Lung (tissue), 12 donors: Measurements from ENCODE around the gene PRKCA. TPM values are rescaled to one million over a fixed set of nuclear protein-coding genes. Genes with fewer than 3 reads are reported as not detected.
A peak's percentile ranks its signal among the peaks of the same experiment; 100 is the strongest.

Experiments used
- ATAC-seq: fragments of 200-7000 bp; cut with Tn5 transposase; one replicate; pipeline ENCODE4 v1.9.1; 2020; ENCODE audit warnings: moderate number of reproducible peaks; ENCODE audit not compliant: insufficient read depth, low FRiP score
- DNase-seq, 3 donors: peaks; one replicate each; pipeline ENCODE4 v3.0.0-alpha.2; 2013 to 2017
- H3K27ac ChIP-seq, 2 donors: one replicate each; pipeline ENCODE4 v1.5.1; 2013; ENCODE audit warnings: mild to moderate bottlenecking in 2 of 2, moderate library complexity in 2 of 2, control low read depth in 1 of 2, inconsistent platforms in 1 of 2, low read depth in 1 of 2, low read length in 1 of 2
- H3K27me3 ChIP-seq, 3 donors: one replicate each; pipeline ENCODE4 v1.5.1; 2013; ENCODE audit warnings: low read length in 2 of 3; ENCODE audit not compliant: control insufficient read depth in 3 of 3, insufficient read depth in 3 of 3
- H3K36me3 ChIP-seq, 4 donors: one replicate each; pipeline ENCODE4 v1.5.1; 2013; ENCODE audit warnings: low read length in 4 of 4, mild to moderate bottlenecking in 1 of 4, moderate library complexity in 1 of 4; ENCODE audit not compliant: control insufficient read depth in 4 of 4, insufficient read depth in 4 of 4
- H3K4me1 ChIP-seq, 5 donors: one replicate each; pipeline ENCODE4 v1.5.1; 2013; ENCODE audit warnings: low read length in 5 of 5, mild to moderate bottlenecking in 2 of 5, moderate library complexity in 1 of 5; ENCODE audit not compliant: control insufficient read depth in 5 of 5, insufficient read depth in 5 of 5
- H3K4me3 ChIP-seq: one replicate; pipeline ENCODE4 v1.5.1; 2013; ENCODE audit warnings: mild to moderate bottlenecking, control low read depth, moderate library complexity
- H3K9ac ChIP-seq, 2 donors: one replicate each; pipeline ENCODE4 v1.5.1; 2013; ENCODE audit warnings: low read length in 2 of 2, control low read depth in 1 of 2; ENCODE audit not compliant: insufficient read depth in 1 of 2
- H3K9me3 ChIP-seq, 4 donors: one replicate each; pipeline ENCODE4 v1.5.1; 2013; ENCODE audit warnings: low read length in 3 of 4, mild to moderate bottlenecking in 1 of 4, moderate library complexity in 1 of 4; ENCODE audit not compliant: control insufficient read depth in 4 of 4, insufficient read depth in 3 of 4
- CTCF ChIP-seq: IDR thresholded peaks from 2 replicates; pipeline ENCODE4 v1.5.1; 2012; ENCODE audit warnings: mild to moderate bottlenecking; ENCODE audit errors: control extremely low read depth, extremely low read depth
- WGBS, 2 donors: extraction: QIAGEN DNeasy Blood & Tissue Kit; methylation state at CpG; one replicate each; pipeline ENCODE4 v1.1.7; 2013; 5-methylcytosine and 5-hydroxymethylcytosine counted together
- polyA plus RNA-seq, 2 donors: library from polyadenylated mRNA; stranded (reverse); fragments of 200-250 nt; gene quantifications; one replicate each; pipeline ENCODE4 v1.2.1, GENCODE V29; 2013
- total RNA-seq, 2 donors: library from RNA; depleted of rRNA in 1 of 2; stranded (reverse); fragments of >200 nt in 1 of 2; gene quantifications; one replicate each; pipeline ENCODE4 v1.2.1, GENCODE V29; 2014 to 2021
- donor health status: control.
- donor health status: control.
- donor health status: Bipolar disorder and iron deficiency.
- donor health status: healthy.
- donor health status: DM: yes; HTN: yes; CAD: no.

Gene PRKCA
- total and polyA plus RNA-seq, 4 donors: 3.4 to 34.8 (median 13.8) TPM

DNA sequence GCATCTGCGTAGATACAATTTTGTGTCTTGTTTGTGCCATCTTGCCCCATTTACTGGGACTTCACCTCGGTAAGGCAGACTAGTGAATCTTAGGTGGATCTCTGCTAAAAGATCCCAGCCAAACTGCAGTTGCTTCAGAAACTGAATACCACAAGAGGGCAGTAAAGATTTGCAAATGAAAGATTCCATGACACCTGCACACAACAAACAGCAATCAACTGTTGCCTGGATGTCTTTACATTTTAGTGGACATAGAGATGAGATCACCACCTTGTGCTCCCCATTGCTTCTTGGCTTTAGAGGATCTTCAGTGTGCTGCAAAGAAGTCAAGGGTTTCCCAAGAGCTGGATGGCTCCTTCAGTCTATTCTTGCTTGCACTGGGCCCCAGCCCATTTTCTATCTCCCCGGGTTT lies 413.3 kb downstream of the PRKCA start:
- Histone ChIP-seq H3K27me3 (no peaks in the 10 kb centered on the region), H3K4me3 (no peak overlapping the region), H3K9me3 (peaks cover 0 to 1% (median 0%) of the 10 kb centered on the region in 4 donors), H3K9ac (no peak overlapping the region), H3K27ac (no peak overlapping the region), H3K4me1 (peaks cover 0 to 5% (median 4%) of the 10 kb centered on the region in 5 donors), H3K36me3 (no peaks in the 10 kb centered on the region)
- WGBS, 2 donors: 45 to 49% methylated on average over 3 of the region's 3 CpGs
- peak; percentile 60 for TF ChIP-seq CTCF
- DNase-seq (peak in 2 of 3 donors; percentile 71 to 75), ATAC-seq (no peak)

DNA sequence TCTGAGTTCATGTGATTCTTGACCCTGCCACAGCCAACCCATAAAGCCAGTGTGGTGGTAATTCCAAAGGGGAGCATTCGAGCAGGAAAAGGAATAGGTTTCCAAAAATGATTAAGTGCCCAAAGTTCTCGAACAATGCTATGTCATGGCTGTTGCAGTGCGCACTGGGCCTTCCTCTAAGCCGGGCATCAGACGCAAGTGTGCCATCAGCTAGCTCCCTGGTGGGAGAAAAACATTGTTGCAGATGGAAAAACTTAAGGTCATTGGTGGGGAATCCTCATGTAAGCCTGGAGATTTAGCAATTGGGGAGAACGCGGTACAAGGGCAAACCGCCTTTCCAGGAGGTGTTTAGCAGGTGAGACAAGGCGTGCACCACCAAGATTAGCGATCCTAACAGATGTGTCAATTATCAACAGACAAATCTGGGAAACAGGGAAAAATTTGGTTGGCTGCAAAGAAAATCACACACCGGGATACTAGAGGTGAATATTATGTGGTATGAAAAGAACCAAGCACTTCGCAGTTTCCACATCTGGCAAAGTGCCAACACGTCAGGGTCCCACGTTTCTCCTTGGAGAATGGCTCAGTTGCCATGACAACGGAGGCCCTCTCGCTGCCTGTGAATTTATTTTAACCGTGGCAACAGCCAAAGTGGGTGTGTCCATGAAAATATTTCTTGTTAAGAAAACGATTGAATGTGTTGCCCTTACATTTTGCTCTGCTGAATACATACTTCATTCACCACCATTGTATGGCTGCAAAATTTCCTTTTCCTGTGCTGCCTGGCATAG lies 414.0 kb downstream of the PRKCA start:
- TF ChIP-seq CTCF: no peak
- ATAC-seq: no peak
- peaks cover 0 to 1% (median 0%) of the 10 kb centered on the region in 4 donors for H3K9me3 ChIP-seq

DNA sequence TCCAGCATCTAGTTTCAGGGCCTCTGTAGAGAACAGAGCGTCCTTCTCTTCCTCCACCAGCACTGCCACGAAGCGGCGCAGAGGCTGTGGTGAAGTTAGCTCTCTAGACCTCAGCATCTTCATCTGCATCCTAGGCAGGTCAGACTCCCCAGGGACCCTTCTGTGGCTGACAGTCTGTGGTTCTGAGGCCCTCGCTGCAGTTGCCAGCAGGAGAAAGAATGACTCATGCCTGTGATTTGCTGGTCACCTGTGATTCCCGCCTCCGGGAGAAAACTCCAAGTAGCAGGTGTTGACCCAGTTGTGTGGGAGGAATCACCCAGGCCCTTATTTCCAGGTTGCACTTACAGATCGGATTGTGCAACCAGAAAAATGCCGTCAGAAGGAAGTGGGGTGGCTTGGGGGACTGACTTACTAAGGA lies 415.2 kb downstream of the PRKCA start:
- peak; percentile 56 for ATAC-seq
- 74 to 81% methylated on average over 9 of the region's 9 CpGs for WGBS, 2 donors

More for the DNA sequence above, 414.0 kb downstream of the PRKCA start:
- H3K4me3 ChIP-seq: no peak overlapping the region
- no peak overlapping the region for H3K27ac ChIP-seq
- H3K9ac ChIP-seq: no peak overlapping the region
- H3K27me3 ChIP-seq: no peaks in the 10 kb centered on the region
- peak; percentile 75 to 78 (median 76) for DNase-seq
- WGBS, 2 donors: 71 to 78% methylated on average over 18 of the region's 18 CpGs
- peaks cover 0 to 5% (median 4%) of the 10 kb centered on the region in 5 donors for H3K4me1 ChIP-seq
- no peaks in the 10 kb centered on the region for H3K36me3 ChIP-seq

More for the DNA sequence above, 415.2 kb downstream of the PRKCA start:
- Histone ChIP-seq H3K27me3 (no peaks in the 10 kb centered on the region), H3K4me1 (peaks cover 0 to 5% (median 4%) of the 10 kb centered on the region in 5 donors), H3K9ac (no peak overlapping the region), H3K4me3 (no peak overlapping the region), H3K9me3 (peaks cover 0 to 1% (median 0%) of the 10 kb centered on the region in 4 donors), H3K27ac (peak overlapping the region in 1 of 2 donors; percentile 20), H3K36me3 (no peaks in the 10 kb centered on the region)
- no peak for TF ChIP-seq CTCF
- no peak for DNase-seq
